GM18951 (cell line): Measurements from ENCODE around the gene PTTG1IP2.

Experiments used
- POLR2A ChIP-seq: IDR thresholded peaks from 4 replicates; pipeline ENCODE4 v1.6.1; 2011; ENCODE audit warnings: mild to moderate bottlenecking; ENCODE audit not compliant: insufficient read length, insufficient read depth; ENCODE audit errors: extremely low read depth
- in situ Hi-C: fragments of 300-500 bp; cut with MboI; formaldehyde crosslinking; loops from one replicate; pipeline ENCODE4 v1.12.0; 2022; ENCODE audit warnings: low sequenced_read_pairs, mixed read lengths, inconsistent platforms; ENCODE audit not compliant: unreplicated experiment

The PTTG1IP2 gene

DNA sequence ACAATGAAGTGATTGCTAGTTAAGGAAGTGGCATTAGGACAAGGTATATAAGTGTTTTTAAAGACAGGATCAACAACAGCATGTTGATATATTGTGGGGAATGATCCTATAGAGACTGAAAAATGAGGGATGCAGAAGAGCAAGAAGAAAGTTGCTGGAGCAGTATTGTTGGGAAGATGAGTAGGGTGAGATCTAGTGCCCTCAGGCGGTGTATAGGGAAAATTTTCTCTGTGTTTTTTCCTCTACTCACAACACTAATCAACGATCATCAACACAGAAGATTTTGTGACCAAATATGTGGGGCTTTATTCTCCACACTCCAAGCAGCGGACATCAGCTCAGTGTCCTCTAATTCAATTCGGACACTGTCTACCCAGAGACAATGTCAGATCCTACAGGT lies 9.6 kb upstream of the PTTG1IP2 start:
- no peak for TF ChIP-seq POLR2A
- in situ Hi-C loops = loop anchor here (10.0 to 25.0 kb wide), 2 partner anchors 165 to 577 kb away; no protein-coding TSS in a partner anchor

DNA sequence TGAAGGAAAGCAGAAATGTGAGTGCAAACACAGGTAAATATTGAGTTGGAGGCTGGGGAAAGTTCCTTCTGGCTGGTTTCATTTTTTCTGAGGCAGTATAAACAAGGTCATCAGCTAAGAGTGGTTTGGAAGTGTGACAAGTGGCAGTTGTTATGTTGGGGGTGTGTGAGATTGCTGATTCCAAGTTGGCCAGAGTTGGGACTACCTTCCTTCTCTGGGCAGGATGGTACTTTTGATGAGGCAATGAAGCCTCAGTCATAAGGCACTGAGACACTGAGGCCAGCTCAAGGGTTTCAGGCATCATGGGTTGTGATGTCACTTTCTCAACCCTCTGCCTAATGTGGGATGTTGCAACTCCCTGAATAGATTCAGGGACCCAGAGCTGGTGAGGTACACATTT lies 8.2 kb upstream of the PTTG1IP2 start:
- no peak for TF ChIP-seq POLR2A
- in situ Hi-C loops = loop anchor here (25.0 kb wide), 1 partner anchor 576 kb away; no protein-coding TSS in a partner anchor

DNA sequence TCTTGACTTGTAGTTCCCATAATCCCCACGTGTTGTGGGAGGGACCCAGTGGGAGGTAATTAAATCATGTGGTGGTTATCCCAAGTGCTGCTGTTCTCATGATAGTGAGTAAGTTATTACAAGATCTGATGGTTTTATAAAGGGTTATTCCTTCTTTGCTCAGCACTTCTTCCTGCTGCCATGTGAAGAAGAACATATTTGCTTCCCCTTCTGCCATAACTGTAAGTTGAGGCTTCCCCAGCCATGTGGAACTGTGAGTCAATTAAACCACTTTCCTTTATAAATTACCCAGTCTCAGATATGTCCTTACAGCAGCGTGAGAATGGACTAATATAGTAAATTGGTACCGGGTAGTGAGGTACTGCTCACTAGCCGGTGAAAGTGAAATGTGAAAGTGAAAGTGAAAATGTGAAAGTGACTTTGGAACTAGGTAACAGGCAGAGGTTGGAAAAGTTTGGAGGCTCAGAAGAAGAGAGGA lies 6.2 kb upstream of the PTTG1IP2 start:
- in situ Hi-C loops = loop anchor here (25.0 kb wide), 1 partner anchor 574 kb away; no protein-coding TSS in a partner anchor

DNA sequence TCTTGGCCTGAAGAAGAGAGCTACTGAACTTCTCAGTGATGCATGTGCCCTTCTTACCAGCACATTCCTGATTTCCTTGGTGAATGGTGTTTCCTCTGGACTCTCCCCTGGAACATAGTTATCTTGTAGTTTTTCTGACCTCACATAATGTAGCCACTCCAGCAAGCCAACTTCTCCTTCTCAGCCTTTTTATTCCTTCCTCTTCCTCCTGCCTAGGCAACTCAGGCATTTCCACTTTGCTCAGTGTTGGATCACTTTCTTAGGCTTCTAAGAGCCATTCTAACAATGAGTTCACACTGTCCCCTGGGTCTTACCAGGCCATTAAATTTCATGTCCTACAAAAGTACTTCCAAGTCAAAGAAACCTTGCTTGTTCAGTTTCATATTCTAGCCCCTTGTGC lies 3.6 kb upstream of the PTTG1IP2 start:
- no peak for TF ChIP-seq POLR2A
- in situ Hi-C loops = loop anchor here (25.0 kb wide), 1 partner anchor 571 kb away; no protein-coding TSS in a partner anchor

DNA sequence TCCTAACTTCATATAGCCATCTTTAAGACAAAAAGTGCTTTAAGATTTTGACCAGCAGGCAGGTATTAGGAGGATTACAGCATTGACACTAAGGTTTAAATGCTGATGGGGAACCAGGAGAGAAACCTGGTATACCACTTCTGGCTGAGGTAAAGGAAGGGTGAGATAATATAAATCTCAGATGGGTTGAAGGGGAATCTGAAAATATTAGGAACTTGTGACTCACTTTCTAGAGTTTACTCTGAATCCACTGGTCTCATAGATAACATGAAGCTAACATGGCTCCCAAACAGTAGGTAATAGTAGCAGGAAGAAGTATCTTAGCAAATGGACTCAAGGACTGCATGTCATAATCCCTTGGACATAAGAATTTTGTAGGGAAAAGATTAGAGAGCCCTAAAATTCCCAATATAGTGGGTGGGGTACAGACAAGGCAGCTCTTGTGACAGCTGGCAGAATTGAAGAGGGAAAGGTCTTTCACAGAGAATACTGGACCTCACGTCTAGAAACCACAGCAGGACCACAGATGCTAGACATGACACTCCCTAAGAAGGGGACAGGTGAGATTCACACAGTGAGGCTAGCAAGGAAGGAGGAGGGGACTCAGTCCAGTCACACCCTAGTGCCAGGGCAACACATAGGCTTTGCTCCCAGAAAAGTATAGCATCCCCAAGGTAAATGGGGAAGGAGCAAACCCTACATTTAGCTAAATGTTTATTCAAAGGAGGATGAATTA lies 3.5 kb downstream of the PTTG1IP2 start:
- in situ Hi-C loops = loop anchor here (25.0 kb wide), 1 partner anchor 564 kb away; no protein-coding TSS in a partner anchor
- no peak for TF ChIP-seq POLR2A

DNA sequence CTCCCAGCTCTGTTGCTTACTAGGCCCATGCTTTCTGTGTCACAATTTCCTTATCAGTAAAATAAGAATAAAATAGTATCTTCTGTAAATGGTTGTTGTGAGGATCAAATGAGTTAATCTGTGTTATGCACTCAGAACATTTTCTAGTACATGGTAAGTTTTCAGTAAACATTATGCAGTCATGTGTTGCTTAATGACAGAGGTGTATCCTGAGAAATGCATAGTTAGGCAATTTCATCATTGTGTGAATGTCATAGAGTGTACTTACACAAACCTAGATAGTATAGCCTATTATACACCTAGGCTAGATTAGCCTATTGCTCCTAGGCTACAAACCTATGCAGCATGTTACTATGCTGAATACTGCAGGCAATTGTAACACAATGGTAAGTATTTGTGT lies 4.4 kb downstream of the PTTG1IP2 start:
- in situ Hi-C loops = loop anchor here (25.0 kb wide), 1 partner anchor 563 kb away; no protein-coding TSS in a partner anchor
- no peak for TF ChIP-seq POLR2A

DNA sequence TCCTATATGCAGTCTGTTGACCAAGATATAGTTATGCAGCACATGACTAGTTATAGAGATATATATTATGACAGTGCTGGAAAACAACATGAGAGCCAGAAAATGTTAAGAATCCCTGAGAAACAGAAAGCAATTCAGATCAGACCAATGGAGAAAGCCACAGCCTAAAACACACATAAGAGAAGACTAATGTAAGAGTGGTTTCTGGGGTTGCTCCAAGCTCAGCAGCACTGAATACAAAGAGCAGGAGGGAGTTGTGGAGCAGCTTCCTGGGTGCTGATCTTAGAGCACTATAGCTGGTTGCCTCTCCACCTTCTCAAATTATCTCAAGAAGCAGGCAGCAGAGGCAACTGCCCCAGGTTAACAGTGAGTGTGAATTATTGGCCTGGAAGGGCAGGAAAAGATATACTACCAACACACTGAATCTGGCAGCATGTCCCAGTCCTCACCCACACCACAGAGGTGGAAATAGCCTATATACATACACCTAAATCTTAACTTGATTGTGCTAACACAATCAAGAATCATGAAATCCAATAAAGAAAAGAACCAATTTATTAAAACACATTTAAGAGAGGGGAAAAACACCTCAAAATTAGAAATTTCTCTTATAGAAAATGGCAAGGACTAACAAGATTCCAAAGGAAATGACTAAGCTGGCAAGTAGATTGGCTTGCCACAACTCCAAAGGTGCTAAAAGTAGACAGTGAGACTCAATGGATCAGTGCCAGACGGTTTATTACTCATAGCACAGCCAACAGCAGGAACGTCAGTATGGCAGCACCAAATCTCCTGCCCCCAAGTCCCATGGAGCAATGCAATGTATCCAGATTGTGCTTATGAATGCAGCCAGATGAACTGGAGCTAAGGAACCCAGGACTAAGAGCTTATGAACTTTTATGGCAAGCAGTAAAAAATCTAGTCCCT lies 5.1 kb downstream of the PTTG1IP2 start:
- in situ Hi-C loops = loop anchor here (25.0 kb wide), 1 partner anchor 563 kb away; no protein-coding TSS in a partner anchor
- TF ChIP-seq POLR2A = no peak

DNA sequence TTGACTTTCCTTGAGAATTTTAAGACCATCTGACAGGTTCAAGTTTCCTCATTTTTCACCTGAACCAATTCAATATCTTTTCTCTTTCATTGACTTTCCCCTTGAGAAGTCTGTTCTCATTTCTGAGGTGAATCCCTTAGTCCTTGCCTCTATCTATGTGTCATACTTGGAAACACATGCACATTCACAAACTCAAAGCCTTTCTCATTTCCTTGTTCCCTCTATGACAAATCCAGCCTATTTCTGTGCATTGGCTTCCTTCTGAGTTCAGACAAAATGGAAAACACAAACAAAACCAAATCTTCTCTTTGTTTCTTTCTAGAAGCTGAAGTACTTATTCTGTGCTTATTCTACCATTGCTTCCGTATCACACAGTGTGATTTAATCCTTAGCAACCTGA lies 13.8 kb downstream of the PTTG1IP2 start:
- in situ Hi-C loops = no loop called here
- TF ChIP-seq POLR2A = no peak

DNA sequence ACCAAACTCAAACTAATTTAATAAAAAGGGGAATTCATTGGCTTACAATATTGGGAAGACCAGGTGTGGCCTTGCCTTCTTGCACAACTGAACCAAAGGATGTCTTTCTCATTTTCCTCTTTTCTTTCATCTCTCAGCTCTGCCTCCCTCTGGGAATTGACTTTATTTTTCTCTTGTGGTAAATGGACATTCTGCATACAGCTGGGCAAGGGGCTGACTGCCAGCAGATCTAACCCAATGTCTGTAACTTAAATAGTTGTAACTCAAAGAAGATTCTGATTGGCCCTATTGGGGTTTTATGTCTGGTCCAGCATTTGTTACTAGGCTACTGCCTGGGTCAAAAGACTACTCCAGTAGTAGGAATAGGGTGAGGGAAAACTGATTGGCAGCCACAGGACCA lies 15.3 kb downstream of the PTTG1IP2 start:
- TF ChIP-seq POLR2A = no peak
- in situ Hi-C loops = no loop called here

DNA sequence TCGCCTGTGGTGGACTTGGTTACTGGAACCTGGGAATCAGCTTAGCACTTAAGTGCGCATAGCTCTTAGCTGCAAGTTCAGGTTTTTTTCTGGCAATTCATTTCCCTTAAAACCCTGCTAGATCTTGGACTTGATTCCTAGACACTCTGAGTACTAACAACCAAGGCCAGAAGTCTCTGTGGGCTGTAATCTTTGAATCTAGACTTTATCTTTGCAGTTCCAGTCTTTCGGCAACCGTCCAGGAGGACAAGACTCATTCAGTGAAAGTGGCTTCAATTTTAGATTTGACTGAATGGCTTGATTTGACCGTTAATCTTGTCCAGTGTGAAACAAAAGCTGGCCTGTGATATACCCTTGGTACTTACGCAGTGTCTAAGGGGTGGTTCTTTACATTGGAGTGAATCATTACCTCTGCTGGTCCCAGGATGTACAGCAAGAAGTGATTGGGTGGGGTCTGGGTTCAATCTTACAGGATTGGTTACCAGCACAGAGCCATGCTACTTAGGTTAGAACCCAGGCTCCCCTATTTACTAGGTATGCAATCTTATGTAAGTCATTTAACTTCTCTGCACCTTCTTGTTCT lies 16.4 kb downstream of the PTTG1IP2 start:
- TF ChIP-seq POLR2A = no peak
- in situ Hi-C loops = no loop called here

DNA sequence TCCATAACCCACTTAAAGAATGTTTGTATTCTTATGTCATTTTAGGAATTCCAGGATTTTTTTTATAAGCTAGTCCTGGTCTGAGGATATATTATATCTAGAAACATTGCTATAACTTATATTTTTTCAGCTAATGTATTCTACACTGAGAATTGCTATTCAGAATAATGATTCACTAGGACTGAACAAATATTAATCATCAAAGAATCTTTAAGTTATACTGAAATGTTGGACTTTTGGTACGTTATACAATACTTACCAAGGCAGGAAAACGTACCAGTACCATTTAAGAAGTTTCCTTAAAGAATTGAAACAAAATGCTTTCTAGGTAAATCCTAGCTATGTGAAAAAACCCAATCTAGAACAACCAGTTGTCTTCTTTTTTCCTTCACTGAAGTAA lies 18.4 kb downstream of the PTTG1IP2 start:
- TF ChIP-seq POLR2A = no peak
- in situ Hi-C loops = no loop called here

DNA sequence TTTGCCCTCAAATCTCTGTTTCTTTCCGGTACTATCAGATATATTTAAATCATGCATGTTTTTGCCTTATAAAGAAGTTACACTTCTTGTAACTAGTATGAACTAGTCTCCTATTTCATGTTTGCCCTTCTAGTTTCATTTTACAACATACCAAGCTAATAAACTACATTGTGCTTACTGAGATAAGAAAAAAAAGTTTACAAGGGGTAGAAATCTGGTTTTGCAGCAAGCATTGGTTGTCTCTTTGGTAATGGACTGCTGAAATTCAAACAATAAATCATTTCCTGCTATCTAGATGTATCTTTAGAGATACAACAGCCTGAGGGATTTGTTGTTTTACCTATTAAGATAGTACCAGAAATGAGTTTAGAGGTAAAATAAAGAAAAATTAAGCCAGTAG lies 18.8 kb downstream of the PTTG1IP2 start:
- TF ChIP-seq POLR2A = no peak
- in situ Hi-C loops = no loop called here

DNA sequence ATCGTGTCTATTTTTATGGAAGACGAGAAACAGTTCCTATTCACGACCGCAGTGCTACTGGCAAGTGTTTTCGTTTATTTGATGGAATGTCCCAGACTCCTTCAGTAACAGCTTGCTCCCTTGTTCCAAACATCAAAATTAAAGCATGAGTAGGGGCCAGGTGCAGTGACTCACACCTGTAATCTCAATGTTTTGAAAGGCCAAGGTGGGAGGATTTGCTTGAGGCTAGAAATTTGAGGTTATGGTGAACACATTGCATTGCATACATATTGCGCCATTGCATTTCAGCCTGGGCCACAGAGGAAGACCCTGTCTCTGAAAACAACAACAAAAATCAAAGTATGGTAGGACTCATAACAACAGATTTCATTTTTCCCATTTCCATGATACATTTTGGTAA lies 22.8 kb downstream of the PTTG1IP2 start:
- TF ChIP-seq POLR2A = no peak
- in situ Hi-C loops = no loop called here
